Measurements from ENCODE around the gene PRPF18. TPM values are rescaled to one million over a fixed set of nuclear protein-coding genes. Genes with fewer than 3 reads are reported as not detected.

PRPF18 gene
- total RNA-seq, 1 experiment from 2014 or later = 21.3 TPM

GRCh38 chr10:13671904-13672303, 85.1 kb downstream of the PRPF18 start:
- Mint-ChIP-seq H3K4me3 (ENCODE audit: low read depth, unreplicated experiment) (no peak overlapping the region), H3K9me3 (ENCODE audit: low read depth, unreplicated experiment) (peaks cover 4% of the 10 kb centered on the region), H3K27me3 (ENCODE audit: unreplicated experiment) (no peaks in the 10 kb centered on the region), H3K27ac (ENCODE audit: unreplicated experiment) (no peak overlapping the region), H3K36me3 (ENCODE audit: insufficient read depth, unreplicated experiment) (peaks cover 10% of the 10 kb centered on the region), H3K4me1 (ENCODE audit: low read depth, unreplicated experiment) (peaks cover 12% of the 10 kb centered on the region)
- TF ChIP-seq CTCF (IDR thresholded peaks at IDR 0.05; ENCODE audit: unreplicated experiment) = no peak
- no peak for DNase-seq
- BruUV-seq (replicated peaks) = no TSS peak
- CTCF ChIA-PET = no interaction called here
- intact Hi-C loops (cut with micrococcal nuclease; ENCODE audit: unreplicated experiment) = no loop called here

DNA sequence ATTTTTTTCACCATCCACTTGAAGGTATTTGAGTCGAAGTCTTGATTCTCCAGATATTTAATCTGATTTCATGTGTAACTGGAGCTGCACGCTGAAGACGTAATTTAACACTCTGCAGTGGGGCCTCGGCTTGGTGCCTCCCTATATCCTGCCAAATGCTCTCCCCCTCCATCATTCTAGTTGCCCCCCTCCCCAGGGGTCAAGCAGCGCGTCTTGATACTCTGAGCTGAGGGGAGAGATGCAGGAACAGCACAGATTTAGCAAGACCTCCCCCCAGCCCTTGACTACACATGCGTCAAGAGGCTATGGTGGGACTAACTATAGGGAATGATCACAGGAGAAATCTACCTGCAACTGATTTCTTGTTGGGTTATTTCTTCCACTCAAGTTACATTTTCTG, 85.8 kb downstream of the PRPF18 start:
- Mint-ChIP-seq H3K9me3 (ENCODE audit: low read depth, unreplicated experiment) (peaks cover 4% of the 10 kb centered on the region), H3K27me3 (ENCODE audit: unreplicated experiment) (no peaks in the 10 kb centered on the region), H3K4me1 (ENCODE audit: low read depth, unreplicated experiment) (peaks cover 12% of the 10 kb centered on the region), H3K27ac (ENCODE audit: unreplicated experiment) (no peak overlapping the region), H3K36me3 (ENCODE audit: insufficient read depth, unreplicated experiment) (peaks cover 6% of the 10 kb centered on the region), H3K4me3 (ENCODE audit: low read depth, unreplicated experiment) (no peak overlapping the region)
- no peak for TF ChIP-seq CTCF (IDR thresholded peaks at IDR 0.05; ENCODE audit: unreplicated experiment)
- no TSS peak for BruUV-seq (replicated peaks)
- no peak for DNase-seq
- intact Hi-C loops (cut with micrococcal nuclease; ENCODE audit: unreplicated experiment) = no loop called here
- CTCF ChIA-PET = no interaction called here

DNA sequence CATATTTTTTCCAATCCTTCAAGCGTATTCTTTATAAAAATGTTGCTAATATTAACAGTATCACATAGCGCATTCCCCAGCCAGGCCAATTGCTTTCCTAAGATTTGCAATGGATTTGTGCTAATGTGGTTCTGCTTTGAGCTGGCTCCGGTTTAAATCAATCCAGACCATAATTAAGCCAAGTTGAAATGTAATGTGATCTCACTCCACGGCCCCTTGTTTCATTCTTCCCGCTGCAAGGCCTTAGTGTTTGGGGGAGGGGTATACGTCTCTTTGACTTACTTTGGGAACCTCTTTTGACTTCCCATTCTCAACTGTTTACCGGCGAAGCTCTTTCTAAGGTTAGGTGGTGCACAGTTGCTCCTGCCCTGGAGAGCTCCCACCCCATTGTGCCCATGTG, 86.4 kb downstream of the PRPF18 start:
- CTCF ChIA-PET = no interaction called here
- no peak for DNase-seq
- H3K4me3 Mint-ChIP-seq (ENCODE audit: low read depth, unreplicated experiment) = no peak overlapping the region
- no peaks in the 10 kb centered on the region for H3K27me3 Mint-ChIP-seq (ENCODE audit: unreplicated experiment)
- H3K9me3 Mint-ChIP-seq (ENCODE audit: low read depth, unreplicated experiment) = peaks cover 4% of the 10 kb centered on the region
- no peak overlapping the region for H3K27ac Mint-ChIP-seq (ENCODE audit: unreplicated experiment)
- H3K4me1 Mint-ChIP-seq (ENCODE audit: low read depth, unreplicated experiment) = peaks cover 12% of the 10 kb centered on the region
- intact Hi-C loops (cut with micrococcal nuclease; ENCODE audit: unreplicated experiment) = no loop called here
- TF ChIP-seq CTCF (IDR thresholded peaks at IDR 0.05; ENCODE audit: unreplicated experiment) = no peak
- no TSS peak for BruUV-seq (replicated peaks)
- H3K36me3 Mint-ChIP-seq (ENCODE audit: insufficient read depth, unreplicated experiment) = peaks cover 6% of the 10 kb centered on the region

GRCh38 chr10:13674645-13675588, 88.2 kb downstream of the PRPF18 start:
- peaks cover 2% of the 10 kb centered on the region for H3K4me1 Mint-ChIP-seq (ENCODE audit: low read depth, unreplicated experiment)
- CTCF ChIA-PET = interaction anchor here (0.6 kb wide), 1 partner anchor 69 kb away, joined by 5 read pairs; no protein-coding TSS in a partner anchor
- no TSS peak for BruUV-seq (replicated peaks)
- no peak overlapping the region for H3K27ac Mint-ChIP-seq (ENCODE audit: unreplicated experiment)
- no peak overlapping the region for H3K4me3 Mint-ChIP-seq (ENCODE audit: low read depth, unreplicated experiment)
- no peak for TF ChIP-seq CTCF (IDR thresholded peaks at IDR 0.05; ENCODE audit: unreplicated experiment)
- peaks cover 2% of the 10 kb centered on the region for H3K36me3 Mint-ChIP-seq (ENCODE audit: insufficient read depth, unreplicated experiment)
- H3K9me3 Mint-ChIP-seq (ENCODE audit: low read depth, unreplicated experiment) = peaks cover under 1% of the 10 kb centered on the region
- intact Hi-C loops (cut with micrococcal nuclease; ENCODE audit: unreplicated experiment) = no loop called here
- DNase-seq = no peak
- H3K27me3 Mint-ChIP-seq (ENCODE audit: unreplicated experiment) = no peaks in the 10 kb centered on the region

Measured in Calu3 (cell line).